Tibial nerve (tissue), 4 donors: Measurements from ENCODE around the gene TK2.

Experiments
- EP300 ChIP-seq, 2 donors: sonication (generic); formaldehyde crosslinking; IDR thresholded peaks; one replicate each; pipeline ENCODE4 v1.6.1; 2017; ENCODE audit warnings: antibody characterized with exemption in 2 of 2, mild to moderate bottlenecking in 1 of 2
- POLR2A ChIP-seq, 2 donors: fragments of 450-650 bp; IDR thresholded peaks; one replicate each; pipeline ENCODE4 v1.6.1; 2017; ENCODE audit warnings: antibody characterized with exemption in 2 of 2, mild to moderate bottlenecking in 2 of 2, moderate library complexity in 2 of 2
- TF ChIP-seq, protein P1 (sequence below), 5 experiments: fragments of 200-600 bp in 3 of 5; fragments of 450-650 bp in 2 of 5; sonication (generic) in 3 of 5; IDR thresholded peaks; one replicate each; pipeline ENCODE4 v1.5.1; 2016 to 2019; ENCODE audit warnings: antibody characterized with exemption in 5 of 5, mild to moderate bottlenecking in 3 of 5, moderate library complexity in 2 of 5

DNA sequence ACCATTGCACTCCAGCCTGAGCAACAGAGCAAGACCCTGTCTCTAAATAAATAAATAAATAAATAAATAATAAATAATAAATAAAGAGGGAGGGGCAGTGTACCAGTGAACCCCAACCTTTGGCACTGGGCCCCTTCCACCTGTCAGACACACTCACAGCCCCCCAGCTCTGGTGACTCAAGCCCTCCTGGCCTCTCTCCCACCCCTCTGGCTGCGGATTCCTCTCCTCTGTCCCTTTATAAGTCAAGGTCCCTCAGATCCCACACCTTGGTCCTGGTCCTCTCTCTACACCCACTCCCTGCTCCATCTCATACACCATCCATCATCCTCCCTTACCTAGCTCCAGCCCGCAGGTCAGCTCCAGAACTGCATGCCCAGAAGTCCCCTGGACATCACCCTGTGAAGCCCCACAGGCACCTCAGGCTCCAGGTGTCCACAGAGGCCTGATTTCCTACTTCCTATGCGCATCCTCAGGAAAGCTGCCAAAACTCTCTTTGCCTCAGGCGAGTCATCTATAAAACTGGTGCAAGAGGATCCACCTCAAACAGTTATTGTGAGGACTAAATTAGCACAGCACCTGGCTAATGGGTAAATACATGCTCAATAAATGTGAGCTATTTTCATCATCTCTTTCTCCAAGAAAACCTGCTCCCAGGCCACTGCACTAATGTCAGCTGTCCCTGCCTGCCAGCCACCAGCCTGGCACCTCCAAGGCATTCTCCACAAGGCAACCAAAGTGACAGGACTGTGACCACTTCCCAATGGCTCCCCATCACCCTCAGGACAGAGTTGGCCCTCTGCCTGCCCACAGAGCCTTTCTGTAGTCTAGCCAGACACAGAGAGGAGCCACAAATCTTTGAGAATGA, 76.0 kb downstream of the TK2 start:
- TF ChIP-seq POLR2A (IDR thresholded peaks at IDR 0.05) (no peak), EP300 (IDR thresholded peaks at IDR 0.05) (no peak)
- TF ChIP-seq, protein P1, sequence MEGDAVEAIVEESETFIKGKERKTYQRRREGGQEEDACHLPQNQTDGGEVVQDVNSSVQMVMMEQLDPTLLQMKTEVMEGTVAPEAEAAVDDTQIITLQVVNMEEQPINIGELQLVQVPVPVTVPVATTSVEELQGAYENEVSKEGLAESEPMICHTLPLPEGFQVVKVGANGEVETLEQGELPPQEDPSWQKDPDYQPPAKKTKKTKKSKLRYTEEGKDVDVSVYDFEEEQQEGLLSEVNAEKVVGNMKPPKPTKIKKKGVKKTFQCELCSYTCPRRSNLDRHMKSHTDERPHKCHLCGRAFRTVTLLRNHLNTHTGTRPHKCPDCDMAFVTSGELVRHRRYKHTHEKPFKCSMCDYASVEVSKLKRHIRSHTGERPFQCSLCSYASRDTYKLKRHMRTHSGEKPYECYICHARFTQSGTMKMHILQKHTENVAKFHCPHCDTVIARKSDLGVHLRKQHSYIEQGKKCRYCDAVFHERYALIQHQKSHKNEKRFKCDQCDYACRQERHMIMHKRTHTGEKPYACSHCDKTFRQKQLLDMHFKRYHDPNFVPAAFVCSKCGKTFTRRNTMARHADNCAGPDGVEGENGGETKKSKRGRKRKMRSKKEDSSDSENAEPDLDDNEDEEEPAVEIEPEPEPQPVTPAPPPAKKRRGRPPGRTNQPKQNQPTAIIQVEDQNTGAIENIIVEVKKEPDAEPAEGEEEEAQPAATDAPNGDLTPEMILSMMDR (IDR thresholded peaks at IDR 0.05), result no peak
